ENCODE results near the gene ARL6IP5.

Gene ARL6IP5

GRCh38 chr3:69084326-69085167, at the start of gene ARL6IP5:
ARL6IP5 (plus strand) TSS chr3:69084937; CDS start chr3:69085048, 111 bp downstream.
- peak; percentile 95 for DNase-seq

GRCh38 chr3:69044608-69045007, 40.1 kb upstream of the ARL6IP5 start:
- no peak for DNase-seq

- DNase-seq, result no peak
Measured at GRCh38 chr3:69048990-69049389, 35.7 kb upstream of the ARL6IP5 start.

GRCh38 chr3:69051756-69052471, 32.8 kb upstream of the ARL6IP5 start, which contains the start of gene TMF1:
TMF1 (minus strand) TSS chr3:69052333; CDS start chr3:69052086, 247 bp downstream.
- DNase-seq, result peak; percentile 98

- DNase-seq, result no peak
Measured at GRCh38 chr3:69052472-69052898, 32.3 kb upstream of the ARL6IP5 start.

GRCh38 chr3:69058180-69058946, 26.4 kb upstream of the ARL6IP5 start:
- no peak for DNase-seq

- no peak for DNase-seq
Measured at GRCh38 chr3:69058947-69059224, 25.9 kb upstream of the ARL6IP5 start.

- DNase-seq, result no peak
Measured at GRCh38 chr3:69059688-69060087, 25.0 kb upstream of the ARL6IP5 start.

- no peak for DNase-seq
Measured at GRCh38 chr3:69063636-69064035, 21.1 kb upstream of the ARL6IP5 start.

- no peak for DNase-seq
Measured at GRCh38 chr3:69065318-69065964, 19.3 kb upstream of the ARL6IP5 start.

GRCh38 chr3:69066121-69066520, 18.6 kb upstream of the ARL6IP5 start:
- DNase-seq, result no peak

GRCh38 chr3:69072928-69073327, 11.8 kb upstream of the ARL6IP5 start:
- no peak for DNase-seq

GRCh38 chr3:69079269-69080159, 5.2 kb upstream of the ARL6IP5 start:
- DNase-seq, result peak; percentile 59

GRCh38 chr3:69080233-69080920, 4.4 kb upstream of the ARL6IP5 start, which contains the start of gene UBA3:
UBA3 (minus strand) TSS chr3:69080365; CDS start chr3:69080353, 12 bp downstream.
- DNase-seq, result peak; percentile 94

GRCh38 chr3:69081583-69082262, 3.0 kb upstream of the ARL6IP5 start:
- DNase-seq, result no peak

GRCh38 chr3:69082361-69082760, 2.4 kb upstream of the ARL6IP5 start:
- no peak for DNase-seq

- DNase-seq, result no peak
Measured at GRCh38 chr3:69082805-69083204, 1.9 kb upstream of the ARL6IP5 start.

GRCh38 chr3:69085168-69085832, 563 bp downstream of the ARL6IP5 start:
- peak; percentile 49 for DNase-seq

- peak; percentile 81 for DNase-seq
Measured at GRCh38 chr3:69085833-69086722, 1.3 kb downstream of the ARL6IP5 start.

Measured in left hindlimb (tissue), 1 donor.